Daoy (cell line): ENCODE results near the gene NPIPB5. TPM values are rescaled to one million over a fixed set of nuclear protein-coding genes. Genes with fewer than 3 reads are reported as not detected.
"Not testable (repeated sequence)": the region's sequence is repeated elsewhere in the genome, so short reads cannot be mapped to it uniquely, and the experiment has no call there.

Experiments used
- DNase-seq: peaks from one replicate; pipeline ENCODE4 v3.0.0-alpha.2; 2015; ENCODE audit warnings: low read depth
- total RNA-seq: library from RNA; depleted of rRNA; stranded (reverse); fragments of >200 nt; shearing (Covaris generic); gene quantifications from 2 replicates; pipeline ENCODE4 v1.2.3, GENCODE V29; 2014; rRNA removed

The NPIPB5 gene
- total RNA-seq: 5.3 and 12.3 TPM in 2 replicates

DNA sequence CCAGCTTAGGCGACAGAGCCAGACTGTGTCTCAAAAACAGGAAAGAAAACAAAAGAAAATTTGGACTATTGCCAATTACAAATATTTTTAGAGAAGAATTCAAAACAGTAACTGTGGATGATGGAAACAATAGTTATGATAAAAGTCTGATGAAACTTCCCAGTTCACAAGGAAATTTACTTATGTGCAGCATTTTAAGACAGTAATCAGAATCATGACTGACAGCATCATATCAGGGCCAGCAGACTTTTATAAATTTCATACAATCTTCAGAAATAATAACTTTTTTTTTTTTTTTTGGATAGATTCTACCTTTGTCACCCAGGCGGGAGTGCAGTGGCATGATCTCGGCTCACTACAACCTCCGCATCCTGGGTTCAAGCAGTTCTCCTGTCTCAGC is at the start of gene NPIPB5:
Gene NPIPB5, plus strand, starts transcription at position 301 of the 400 bp plus-strand sequence. CDS start 2,911 bp downstream, outside the sequence.
- not testable (repeated sequence) for DNase-seq

DNA sequence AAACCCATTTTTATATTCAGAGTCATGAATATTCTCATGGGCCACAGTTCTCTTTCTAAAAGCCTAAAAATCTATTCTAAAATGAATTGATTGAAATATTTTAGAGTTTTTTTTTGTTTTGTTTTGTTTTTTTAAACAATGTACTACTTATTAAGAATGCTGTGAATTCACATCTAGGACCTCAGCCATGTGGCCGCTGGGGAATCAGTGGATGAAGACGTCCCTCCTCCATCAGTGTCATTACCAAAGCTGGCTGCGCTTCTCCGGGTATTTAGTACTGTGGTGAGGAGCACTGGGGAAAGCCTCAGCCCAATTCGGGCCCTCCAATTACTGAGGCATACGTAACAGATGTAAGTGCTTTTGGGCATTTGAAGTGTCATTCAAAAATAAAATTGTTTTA is 41.8 kb upstream of the NPIPB5 start:
- not testable (repeated sequence) for DNase-seq

DNA sequence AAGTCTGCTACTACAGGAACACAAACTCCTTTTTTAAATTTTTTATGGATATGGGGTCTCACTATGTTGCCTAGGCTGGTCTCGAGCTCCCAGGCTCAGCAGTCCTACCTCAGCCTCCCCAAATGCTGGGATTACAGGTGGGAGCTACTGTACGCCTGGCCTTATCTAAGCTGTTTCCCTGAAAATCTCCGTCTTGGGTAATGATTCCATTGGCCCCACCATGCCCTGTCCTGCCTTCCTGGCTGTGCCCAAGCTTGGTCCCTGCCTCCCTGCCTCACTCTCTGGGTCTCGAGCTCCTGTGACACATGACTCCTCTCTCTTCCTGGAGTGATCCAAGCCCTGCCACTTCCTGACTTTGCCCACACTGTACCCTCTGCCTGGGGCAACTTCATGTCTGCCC is 27.3 kb downstream of the NPIPB5 start:
- not testable (repeated sequence) for DNase-seq

DNA sequence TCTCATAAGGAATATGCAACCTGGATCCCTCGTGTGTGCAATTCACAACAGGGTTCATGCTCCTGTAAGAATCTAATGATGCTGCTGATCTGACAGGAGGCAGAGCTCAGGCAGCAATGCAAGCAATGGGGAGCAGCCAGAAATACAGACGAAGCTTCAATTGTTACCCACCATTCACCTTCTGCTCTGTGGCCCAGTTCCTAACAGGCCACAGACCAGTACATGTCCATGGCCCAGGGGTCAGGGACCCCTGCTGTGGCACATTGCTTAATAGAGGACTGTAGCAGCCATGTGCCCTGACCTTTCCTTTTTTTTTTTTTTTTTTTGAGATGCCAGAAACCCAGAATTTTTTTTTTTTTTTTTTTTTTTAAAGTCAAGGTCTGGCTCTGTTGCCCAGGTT is 34.1 kb downstream of the NPIPB5 start:
- DNase-seq: not testable (repeated sequence)

DNA sequence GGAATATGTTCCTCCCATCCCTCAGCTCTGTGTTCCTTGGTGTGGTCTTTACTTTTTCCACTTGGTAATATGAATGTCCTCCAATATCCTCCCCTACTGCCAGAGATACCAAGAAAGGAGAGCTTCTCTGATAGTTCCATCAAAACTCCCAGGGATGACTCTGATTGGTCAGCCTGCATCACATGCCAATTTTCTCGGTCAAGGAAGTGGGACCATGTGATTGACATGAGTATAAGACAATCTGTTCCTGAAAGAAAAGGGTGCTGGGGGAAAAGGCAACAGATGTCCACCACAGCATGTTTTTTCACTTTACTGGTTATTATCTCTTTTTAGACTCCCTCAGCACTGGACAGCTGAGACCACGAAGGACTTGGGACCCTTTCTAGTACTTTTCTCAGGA is 35.9 kb downstream of the NPIPB5 start:
- DNase-seq: not testable (repeated sequence)

DNA sequence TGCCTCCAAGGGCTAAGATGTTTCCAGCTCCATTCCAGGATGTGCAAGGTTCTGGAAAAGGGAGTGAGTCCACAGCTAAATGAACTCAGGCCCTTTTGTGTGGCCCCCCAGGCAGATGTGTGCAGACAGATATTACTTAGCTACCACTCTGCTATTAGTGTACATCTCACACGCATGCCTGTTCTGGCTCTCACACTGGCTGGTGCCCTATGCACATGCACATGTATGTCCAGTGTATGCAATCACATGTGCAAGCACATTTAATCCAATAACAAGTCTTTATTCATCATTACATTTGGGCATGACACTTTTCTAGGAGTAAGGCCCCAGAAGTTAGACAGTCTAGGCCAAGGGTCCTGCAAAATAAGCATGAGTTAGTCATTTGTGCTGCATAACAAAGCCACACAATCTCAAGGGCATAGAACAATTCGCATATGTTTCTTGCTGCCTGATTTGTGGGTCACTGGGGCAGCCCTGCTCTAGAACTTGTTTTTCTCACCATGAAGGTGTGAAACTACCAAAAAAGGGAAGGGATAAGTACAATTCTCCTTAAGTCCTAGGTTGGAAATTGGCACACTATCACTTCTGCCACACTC is 36.6 kb downstream of the NPIPB5 start:
- DNase-seq: not testable (repeated sequence)

DNA sequence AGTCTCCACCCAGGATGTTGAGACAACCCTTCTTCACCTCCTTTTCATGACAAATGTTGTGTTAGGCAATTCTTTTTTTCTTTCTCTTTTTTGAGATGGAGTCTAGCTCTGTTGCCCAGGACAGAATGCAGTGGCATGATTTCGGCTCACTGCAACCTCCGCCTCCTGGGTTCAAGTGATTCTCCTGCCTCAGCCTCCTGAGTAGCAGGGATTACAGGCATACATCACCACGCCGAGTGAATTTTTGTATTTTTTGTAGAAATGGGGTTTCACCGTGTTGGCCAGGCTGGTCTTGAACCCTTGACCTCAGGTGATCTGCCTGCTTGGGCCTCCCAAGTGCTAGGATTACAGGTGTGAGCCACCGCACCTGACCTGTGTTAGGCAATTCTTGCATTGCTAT is 39.2 kb downstream of the NPIPB5 start:
- DNase-seq: not testable (repeated sequence)

DNA sequence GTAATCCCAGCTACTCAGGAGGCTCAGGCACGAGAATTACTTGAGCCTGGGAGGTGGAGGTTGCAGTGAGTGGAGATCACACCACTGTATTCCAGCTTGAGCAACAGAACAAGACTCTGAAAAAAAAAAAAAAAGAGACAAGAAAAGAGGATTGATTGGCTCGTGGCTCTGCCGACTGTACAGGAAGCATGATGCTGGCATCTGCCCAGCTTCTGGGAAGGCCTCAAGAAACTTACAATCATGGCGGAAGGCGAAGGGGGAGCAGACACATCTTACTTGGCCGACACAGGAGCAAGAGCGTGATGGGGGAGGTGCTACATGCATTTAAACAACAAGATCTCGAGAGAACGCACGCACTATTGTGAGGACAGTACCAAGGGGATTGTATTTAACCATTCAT is 40.5 kb downstream of the NPIPB5 start:
- DNase-seq: not testable (repeated sequence)

DNA sequence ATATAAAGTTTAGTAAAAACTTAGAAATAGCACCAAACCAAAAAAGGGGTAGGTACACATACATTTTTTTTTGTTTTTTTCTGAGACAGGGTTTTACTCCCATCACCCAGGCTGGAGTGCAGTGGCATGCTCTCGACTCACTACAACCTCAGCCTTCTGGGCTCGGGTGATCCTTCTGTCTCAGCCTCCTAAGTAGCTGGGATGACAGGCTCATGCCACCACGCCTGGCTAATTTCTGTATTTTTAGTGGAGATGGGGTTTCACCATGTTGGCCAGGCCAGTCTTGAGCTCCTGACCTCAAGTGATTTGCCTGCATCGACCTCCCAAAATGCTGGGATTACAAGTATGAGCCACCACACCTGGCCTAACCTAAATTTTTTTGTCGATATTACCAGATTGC is 41.0 kb downstream of the NPIPB5 start:
- DNase-seq: not testable (repeated sequence)

DNA sequence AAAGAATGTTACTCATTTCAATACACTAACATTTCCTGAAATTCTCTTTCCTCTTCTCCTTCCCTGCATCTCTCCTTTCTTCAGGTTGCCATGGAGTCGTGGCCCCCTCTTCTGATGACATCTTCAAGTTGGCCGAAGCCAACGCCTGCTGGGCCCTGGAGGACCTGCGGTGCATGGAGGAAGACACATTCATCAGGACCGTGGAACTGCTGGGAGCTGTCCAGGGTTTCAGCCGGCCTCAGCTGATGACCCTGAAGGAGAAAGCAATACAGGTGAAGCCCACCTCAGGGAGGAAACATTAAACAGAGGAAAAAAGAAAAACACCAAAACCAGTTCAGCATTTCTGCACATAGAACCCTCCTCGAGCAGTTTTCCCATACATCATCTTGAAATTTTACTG is 46.1 kb downstream of the NPIPB5 start:
- DNase-seq: not testable (repeated sequence)

Other genes starting within 250 kb of the NPIPB5 start
- gene POLR3E, start 213.5 kb upstream of the NPIPB5 start, total RNA-seq: 34.1 and 52.9 TPM in 2 replicates
- 17.1 and 22.9 TPM in 2 replicates for gene CDR2, start 136.3 kb upstream of the NPIPB5 start, total RNA-seq